ENCODE data around the gene VAV2.
"Not testable (repeated sequence)": the region's sequence is repeated elsewhere in the genome, so short reads cannot be mapped to it uniquely, and the experiment has no call there.

VAV2 gene

DNA sequence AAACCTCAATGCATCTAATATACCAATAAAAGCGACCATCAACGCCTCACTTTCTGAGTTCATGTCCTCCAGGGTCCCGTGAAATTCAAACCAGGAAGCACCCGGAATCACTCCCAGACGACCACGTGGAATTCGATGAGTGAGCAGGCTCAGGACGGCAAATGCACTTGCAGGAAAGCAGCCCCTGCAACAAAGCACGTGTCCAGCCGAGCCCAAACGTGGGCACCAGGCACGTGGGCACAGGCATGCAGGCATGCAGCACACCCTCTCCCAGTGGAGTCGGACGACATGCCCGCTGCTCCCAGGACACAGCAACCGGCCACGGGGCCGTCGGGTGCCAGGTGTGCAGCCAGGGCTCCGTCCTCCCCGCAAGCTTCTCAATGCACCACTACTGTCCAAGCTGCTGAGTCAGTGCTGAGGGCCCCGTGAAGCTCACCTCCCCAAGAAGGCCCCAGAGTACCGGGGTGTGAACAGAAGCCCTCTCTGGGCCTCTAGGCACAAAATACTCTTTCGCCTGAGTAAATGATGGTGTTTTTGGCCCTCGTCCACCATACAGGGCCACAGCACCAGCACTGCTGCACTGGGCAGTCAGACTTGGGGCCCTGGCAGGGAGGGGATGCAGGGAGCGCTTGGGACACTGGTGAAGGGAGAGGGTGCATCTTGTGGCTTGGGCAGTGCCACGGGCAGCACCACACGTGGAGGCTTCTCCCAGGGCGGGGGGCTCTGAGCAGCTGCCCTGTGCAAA, 87.6 kb downstream of the VAV2 start:
- Mint-ChIP-seq H3K27me3 (no peaks in the 10 kb centered on the region), H3K9me3 (no peaks in the 10 kb centered on the region), H3K4me1 (ENCODE audit: low read depth) (peaks cover 25% of the 10 kb centered on the region), H3K27ac (no peak overlapping the region), H3K36me3 (ENCODE audit: low read depth) (no peaks in the 10 kb centered on the region), H3K4me3 (no peak overlapping the region)
- intact Hi-C loops (cut with micrococcal nuclease): no loop called here

DNA sequence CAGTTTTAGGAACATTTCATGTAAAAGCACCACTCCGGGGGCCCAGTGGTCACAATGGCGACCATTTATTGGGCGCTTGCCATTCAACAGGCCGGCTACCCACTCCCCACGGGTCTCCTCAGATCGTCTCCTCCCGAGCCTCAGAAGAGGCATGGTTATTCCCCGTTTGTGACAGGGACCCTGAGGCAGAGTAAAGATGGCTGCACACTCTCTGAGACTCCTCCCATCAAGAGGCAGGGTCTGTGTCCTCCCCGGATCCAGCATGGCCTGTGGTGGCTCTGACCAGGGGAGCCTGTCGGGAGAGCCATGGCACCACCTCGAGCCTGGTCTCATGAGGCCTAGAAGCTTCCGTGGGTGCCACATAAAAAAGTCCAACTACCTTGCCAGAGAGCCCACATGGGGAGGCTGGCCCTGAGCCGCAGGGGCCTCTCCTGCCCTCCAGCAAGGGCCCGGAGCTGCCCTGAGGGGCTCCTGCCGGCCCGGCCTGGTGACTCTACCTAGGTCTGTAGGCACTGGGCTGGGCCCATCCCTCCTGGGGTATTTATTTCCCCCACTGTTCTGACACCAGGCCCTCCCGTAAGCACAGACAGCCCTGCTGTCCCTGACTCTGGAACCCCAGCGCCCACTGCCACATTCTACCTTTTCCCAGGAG, 90.8 kb downstream of the VAV2 start:
- Mint-ChIP-seq H3K9me3 (no peaks in the 10 kb centered on the region), H3K27ac (no peak overlapping the region)

DNA sequence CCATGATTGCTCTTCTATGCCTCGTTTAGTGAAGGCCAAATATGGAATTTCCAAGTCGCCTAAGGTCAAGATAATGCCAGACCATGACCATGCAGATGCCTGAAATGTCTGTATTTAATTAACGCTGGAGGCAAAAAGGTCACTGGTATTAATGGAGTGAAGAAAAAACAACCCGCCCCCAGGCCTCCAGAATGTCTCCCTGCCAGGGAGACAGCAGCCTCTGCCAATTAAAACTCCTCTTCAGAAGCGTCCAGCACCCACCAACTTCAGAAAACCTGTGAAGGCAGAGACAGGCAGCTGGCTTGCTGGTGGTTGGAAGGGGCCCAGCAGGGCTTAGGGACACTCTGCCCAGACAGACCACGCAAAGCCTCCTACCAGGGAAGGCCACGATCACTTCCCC, 94.4 kb downstream of the VAV2 start:
- no peaks in the 10 kb centered on the region for H3K27me3 Mint-ChIP-seq
- H3K36me3 Mint-ChIP-seq (ENCODE audit: low read depth): peaks cover 38% of the 10 kb centered on the region
- no peak overlapping the region for H3K4me3 Mint-ChIP-seq
- no peaks in the 10 kb centered on the region for H3K9me3 Mint-ChIP-seq
- intact Hi-C loops (cut with micrococcal nuclease): no loop called here
- peaks cover 6% of the 10 kb centered on the region for H3K4me1 Mint-ChIP-seq (ENCODE audit: low read depth)
- no peak overlapping the region for H3K27ac Mint-ChIP-seq

More for the DNA sequence above, 90.8 kb downstream of the VAV2 start:
- peaks cover 14% of the 10 kb centered on the region for H3K4me1 Mint-ChIP-seq (ENCODE audit: low read depth)
- intact Hi-C loops (cut with micrococcal nuclease): no loop called here
- peaks cover 10% of the 10 kb centered on the region for H3K36me3 Mint-ChIP-seq (ENCODE audit: low read depth)
- no peaks in the 10 kb centered on the region for H3K27me3 Mint-ChIP-seq
- no peak overlapping the region for H3K4me3 Mint-ChIP-seq

DNA sequence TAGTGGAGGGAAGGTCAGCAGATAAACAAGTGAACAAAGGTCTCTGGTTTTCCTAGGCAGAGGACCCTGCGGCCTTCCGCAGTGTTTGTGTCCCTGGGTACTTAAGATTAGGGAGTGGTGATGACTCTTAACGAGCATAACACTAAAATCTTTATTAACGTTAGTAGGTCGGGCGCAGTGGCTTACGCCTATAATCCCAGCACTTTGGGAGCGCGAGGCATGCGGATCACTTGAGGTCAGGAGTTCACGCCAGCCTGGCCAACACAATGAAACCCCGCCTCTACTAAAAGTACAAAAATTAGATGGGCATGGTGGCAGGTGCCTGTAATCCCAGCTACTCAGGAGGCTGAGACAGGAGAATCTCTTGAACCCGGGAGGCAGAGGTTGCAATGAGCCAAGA, 96.1 kb downstream of the VAV2 start:
- intact Hi-C loops (cut with micrococcal nuclease); H3K4me3 Mint-ChIP-seq; H3K4me1 Mint-ChIP-seq (ENCODE audit: low read depth); H3K27me3 Mint-ChIP-seq; H3K9me3 Mint-ChIP-seq; H3K27ac Mint-ChIP-seq: not testable (repeated sequence)
- peaks cover 38% of the 10 kb centered on the region for H3K36me3 Mint-ChIP-seq (ENCODE audit: low read depth)

DNA sequence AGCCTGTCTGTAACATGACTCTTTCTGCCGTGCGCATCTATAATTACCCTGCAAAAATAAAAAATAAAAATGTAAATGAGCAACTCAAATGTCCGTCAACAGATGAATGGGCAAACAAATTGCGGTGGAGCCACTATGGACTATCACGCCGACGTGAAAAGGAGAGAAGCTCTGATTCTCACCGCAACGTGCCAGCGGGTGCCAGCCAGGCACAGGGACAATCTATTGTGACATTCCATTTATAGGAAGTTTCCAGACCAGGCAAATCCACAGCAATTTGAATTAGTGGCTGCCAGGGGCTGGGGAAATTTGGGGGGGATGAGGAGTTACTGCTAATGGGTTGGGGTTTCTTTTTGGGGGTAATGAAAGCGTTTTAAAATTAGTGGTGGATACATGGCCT, 96.8 kb downstream of the VAV2 start:
- no peaks in the 10 kb centered on the region for H3K4me1 Mint-ChIP-seq (ENCODE audit: low read depth)
- no peaks in the 10 kb centered on the region for H3K9me3 Mint-ChIP-seq
- H3K4me3 Mint-ChIP-seq: no peak overlapping the region
- H3K27me3 Mint-ChIP-seq: no peaks in the 10 kb centered on the region
- H3K27ac Mint-ChIP-seq: no peak overlapping the region
- peaks cover 38% of the 10 kb centered on the region for H3K36me3 Mint-ChIP-seq (ENCODE audit: low read depth)
- intact Hi-C loops (cut with micrococcal nuclease): no loop called here

DNA sequence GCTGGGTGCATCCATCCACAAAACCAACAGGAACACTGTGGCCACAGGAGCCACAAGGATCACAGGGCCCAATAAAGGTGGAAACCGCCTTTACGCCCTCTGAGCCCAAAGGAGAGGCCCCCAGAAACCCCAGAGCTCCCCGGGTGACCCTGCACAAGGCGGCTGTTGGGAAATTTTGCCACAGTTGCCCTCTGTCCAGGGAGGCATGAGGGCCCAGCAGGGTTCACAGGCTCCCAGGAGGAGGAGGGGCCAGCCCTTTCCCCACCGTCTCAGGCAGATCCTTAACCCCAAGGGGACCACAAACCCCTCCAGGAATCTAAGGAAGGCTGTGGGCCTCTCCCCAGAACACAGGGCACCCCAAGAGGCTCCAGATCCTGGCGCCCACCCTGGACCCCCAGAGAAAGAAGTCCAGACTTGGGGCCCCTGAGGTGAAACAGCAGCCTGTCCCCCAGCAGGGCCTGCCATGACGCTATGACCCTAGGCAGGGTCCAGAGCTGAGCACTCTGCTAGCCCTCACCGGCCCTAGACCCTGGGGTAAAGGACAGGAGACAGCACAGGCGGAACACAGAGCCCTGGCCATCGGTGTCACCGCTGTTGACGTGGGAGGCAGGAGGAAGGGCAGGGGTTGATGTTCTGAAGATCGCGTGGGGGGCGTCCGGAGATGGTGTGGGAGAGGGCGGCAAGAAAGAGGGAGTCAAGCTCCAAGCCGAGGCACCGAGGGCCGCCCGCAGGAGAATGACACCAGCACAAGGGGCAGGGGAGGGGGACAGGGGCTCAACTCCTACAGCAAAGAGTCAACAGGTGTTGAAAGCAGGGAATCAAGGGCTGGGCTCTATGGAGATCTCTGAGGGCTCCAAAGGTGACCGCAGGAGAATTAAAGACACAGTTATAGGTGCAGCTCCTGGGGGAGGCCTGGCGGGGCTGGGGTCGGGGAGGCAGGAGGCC, 97.5 kb downstream of the VAV2 start:
- intact Hi-C loops (cut with micrococcal nuclease): no loop called here
- no peak overlapping the region for H3K27ac Mint-ChIP-seq
- peaks cover 38% of the 10 kb centered on the region for H3K36me3 Mint-ChIP-seq (ENCODE audit: low read depth)
- no peak overlapping the region for H3K4me3 Mint-ChIP-seq
- H3K27me3 Mint-ChIP-seq: no peaks in the 10 kb centered on the region
- H3K9me3 Mint-ChIP-seq: no peaks in the 10 kb centered on the region
- no peaks in the 10 kb centered on the region for H3K4me1 Mint-ChIP-seq (ENCODE audit: low read depth)

DNA sequence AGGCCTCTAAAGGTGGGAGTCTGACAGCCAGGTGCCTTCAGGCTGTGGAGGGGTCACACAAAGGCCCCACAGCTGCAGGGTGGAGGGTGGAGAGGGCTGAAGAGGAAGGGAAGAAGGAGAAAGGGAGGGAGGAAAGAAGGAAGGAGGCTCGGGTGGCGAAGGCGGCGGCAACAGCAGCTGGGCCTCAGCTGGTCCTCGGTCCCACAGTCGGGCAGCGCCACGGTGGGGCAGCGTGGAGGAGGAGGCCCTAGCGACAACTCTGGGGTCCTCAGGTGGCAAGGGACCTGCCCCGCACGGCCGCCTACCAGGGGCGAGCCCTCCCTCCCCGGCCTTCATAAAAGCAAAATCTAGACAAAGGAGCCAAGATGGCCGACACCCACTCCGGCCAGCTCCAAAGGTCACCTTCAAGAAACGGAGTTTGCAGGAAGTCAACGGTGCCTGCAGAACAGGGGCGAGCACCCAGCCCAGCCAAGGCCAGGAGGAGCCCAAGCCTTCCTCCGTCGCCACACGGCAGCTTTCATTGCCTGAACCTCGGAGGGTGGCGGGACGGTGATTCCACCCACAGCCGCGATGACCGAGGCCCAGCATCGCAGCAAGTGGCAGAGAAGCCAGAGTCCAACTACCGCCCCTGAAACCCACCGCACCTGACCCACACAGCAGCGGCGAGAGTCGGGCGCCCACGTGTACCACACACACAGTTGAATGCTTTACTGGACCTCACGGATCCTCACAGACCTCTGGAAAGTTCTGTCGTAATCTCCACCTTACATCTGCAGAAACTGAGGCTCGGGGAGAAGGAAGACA, 98.7 kb downstream of the VAV2 start:
- H3K27me3 Mint-ChIP-seq: no peaks in the 10 kb centered on the region
- no peaks in the 10 kb centered on the region for H3K9me3 Mint-ChIP-seq
- no peak overlapping the region for H3K4me3 Mint-ChIP-seq
- intact Hi-C loops (cut with micrococcal nuclease): no loop called here
- no peaks in the 10 kb centered on the region for H3K4me1 Mint-ChIP-seq (ENCODE audit: low read depth)
- peaks cover 47% of the 10 kb centered on the region for H3K36me3 Mint-ChIP-seq (ENCODE audit: low read depth)
- H3K27ac Mint-ChIP-seq: peak overlapping the region; percentile 24

DNA sequence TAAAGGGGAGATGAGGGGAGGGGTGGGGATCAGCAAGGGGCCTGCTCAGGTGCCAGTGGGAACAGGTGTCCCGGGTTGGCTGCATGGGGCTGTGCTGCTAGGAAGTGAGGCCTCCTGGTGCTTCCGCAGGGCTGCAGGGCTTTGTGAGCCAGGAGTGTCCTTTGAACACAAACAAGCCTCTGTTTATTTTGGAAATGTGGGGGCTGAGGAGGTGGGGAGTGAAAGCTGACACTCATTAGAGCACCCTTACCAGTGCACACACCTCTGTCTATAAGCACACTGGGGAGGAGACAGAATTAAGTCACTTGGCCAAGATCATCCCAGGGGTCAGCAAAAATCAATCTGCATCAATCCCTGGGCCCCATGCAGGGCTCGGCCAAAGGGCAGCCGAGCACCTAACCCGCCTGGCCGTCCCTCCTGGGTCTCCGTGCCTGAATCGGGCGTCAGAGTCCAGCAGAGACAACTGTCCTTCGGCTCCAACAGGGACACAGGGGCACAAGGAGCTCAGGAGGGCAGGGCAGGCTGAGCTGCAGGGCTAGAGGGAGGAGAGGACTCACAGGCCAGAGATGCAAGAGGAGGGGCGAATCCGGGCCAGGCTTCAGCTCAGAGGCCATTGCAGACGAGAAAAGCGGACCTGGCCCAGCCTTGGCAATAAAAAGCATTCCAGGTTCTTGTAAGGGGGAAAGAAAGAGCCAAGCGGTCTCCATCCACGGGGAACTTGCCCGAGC, 99.8 kb downstream of the VAV2 start:
- intact Hi-C loops (cut with micrococcal nuclease): no loop called here
- Mint-ChIP-seq H3K9me3 (no peaks in the 10 kb centered on the region), H3K4me1 (ENCODE audit: low read depth) (no peaks in the 10 kb centered on the region), H3K4me3 (no peak overlapping the region), H3K27ac (no peak overlapping the region), H3K36me3 (ENCODE audit: low read depth) (peaks cover 49% of the 10 kb centered on the region), H3K27me3 (no peaks in the 10 kb centered on the region)

DNA sequence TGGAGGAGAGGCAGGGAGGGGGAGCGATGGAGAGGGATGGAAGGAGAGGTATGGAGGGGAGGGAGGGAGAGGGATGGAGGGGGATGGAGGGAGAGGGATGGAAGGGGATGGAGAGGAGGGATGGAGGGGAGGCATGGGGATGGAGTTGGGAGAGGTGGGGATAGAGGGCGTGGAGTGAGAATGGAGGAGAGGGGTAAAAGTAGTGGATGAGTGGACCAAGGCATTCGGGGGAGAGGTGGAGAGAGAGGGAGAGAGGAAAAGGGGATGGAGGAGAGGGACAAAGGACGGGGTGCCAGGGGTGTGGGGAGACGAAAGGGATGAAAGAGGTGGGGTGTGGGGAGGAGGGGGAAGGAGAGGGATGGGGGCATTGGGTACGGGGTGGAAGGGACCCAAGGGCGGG, 100.4 kb downstream of the VAV2 start:
- H3K4me1 Mint-ChIP-seq (ENCODE audit: low read depth): no peaks in the 10 kb centered on the region
- intact Hi-C loops (cut with micrococcal nuclease): no loop called here
- peaks cover 44% of the 10 kb centered on the region for H3K36me3 Mint-ChIP-seq (ENCODE audit: low read depth)
- H3K27me3 Mint-ChIP-seq: no peaks in the 10 kb centered on the region
- H3K9me3 Mint-ChIP-seq: no peaks in the 10 kb centered on the region
- no peak overlapping the region for H3K27ac Mint-ChIP-seq
- no peak overlapping the region for H3K4me3 Mint-ChIP-seq

DNA sequence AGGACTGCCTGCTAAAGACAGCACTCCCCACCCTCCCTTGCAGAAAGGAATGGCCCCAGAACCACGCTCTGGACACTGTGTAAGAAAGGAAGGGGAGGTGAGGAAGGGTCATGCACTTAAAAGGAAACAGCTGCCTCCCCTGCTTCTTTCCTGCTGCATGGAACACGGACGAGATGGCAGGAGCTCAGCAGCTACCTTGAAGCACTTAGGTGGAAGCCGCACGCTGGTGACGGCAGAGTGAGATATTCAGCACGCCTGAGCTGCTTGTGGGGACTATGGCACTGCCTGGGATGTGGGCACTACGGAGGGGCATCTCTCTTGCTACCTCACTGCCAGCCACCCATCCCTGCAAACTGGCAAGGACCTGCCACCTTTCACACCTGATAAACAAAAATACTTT, 101.5 kb downstream of the VAV2 start:
- Mint-ChIP-seq H3K27ac (no peak overlapping the region), H3K27me3 (no peaks in the 10 kb centered on the region), H3K4me3 (no peak overlapping the region), H3K9me3 (no peaks in the 10 kb centered on the region), H3K36me3 (ENCODE audit: low read depth) (peaks cover 43% of the 10 kb centered on the region), H3K4me1 (ENCODE audit: low read depth) (no peaks in the 10 kb centered on the region)
- intact Hi-C loops (cut with micrococcal nuclease): no loop called here

DNA sequence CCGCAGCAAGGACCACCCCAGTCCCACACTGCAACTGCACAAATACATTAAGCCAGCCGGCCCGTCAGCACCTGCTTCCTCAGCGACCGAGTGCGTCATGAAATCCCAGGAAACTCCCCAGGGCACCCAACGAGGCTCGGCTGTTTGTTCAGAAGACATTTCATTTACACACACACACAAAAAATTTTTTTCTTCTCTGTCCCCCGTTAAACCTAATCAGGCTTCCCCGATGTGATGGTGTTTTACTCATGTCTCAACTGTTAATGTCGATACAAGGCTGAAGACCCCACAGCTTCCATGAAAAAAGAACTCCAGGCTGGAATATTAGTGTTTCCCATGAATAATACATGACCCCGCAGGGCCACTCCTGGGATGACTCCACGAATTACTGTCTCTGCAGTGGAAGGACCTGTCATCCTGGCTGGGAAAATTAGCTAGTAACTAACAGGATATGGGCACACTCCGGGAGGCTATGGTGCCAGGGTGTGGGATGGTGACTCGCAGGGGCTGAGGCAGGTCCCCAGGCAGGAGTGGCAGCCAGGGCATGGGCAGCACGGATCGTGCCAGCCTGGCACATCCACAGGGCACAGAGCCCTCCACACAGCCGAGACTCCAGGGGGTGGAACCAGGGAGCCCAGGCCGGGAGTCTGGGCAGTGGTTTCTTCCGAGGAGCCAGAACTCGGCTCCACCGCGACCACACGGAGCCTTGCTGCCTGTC, 102.4 kb downstream of the VAV2 start:
- Mint-ChIP-seq H3K4me3 (no peak overlapping the region), H3K27ac (no peak overlapping the region), H3K36me3 (ENCODE audit: low read depth) (peaks cover 35% of the 10 kb centered on the region), H3K9me3 (no peaks in the 10 kb centered on the region), H3K4me1 (ENCODE audit: low read depth) (no peaks in the 10 kb centered on the region), H3K27me3 (no peaks in the 10 kb centered on the region)
- intact Hi-C loops (cut with micrococcal nuclease): no loop called here

DNA sequence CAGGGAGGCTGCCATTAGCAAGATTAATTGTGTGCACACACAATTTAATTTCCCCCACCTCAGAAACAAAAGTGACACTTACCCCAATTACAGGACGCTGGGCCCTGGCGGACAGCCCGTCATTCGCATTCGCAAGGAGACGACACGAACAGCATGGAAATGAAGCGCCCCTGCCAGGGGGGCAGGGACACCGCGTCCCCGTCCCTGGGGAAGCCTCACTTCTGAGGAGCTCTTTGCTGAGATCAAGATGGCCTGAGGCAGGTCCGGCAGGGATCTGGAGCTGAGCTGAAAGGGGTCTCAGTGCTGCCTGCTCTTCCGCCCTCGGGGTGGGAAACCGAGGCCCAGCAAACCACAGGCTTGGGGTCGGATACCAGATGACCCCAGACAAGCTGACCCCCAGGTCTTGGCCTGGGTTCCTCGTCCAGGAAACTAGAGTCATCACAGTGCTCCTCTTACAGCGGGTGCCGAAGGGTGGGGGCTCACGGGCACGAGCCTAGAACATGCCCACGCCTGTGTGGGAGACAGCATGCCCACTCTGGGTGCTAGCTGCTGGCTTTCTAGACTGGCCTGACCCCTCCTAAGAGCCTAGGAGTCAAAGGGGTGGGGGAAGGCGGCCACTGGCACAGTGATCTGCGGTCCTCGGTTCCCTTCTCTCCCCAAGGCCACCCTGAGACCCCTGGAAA, 103.2 kb downstream of the VAV2 start:
- no peaks in the 10 kb centered on the region for H3K27me3 Mint-ChIP-seq
- no peak overlapping the region for H3K4me3 Mint-ChIP-seq
- no peaks in the 10 kb centered on the region for H3K9me3 Mint-ChIP-seq
- peaks cover 28% of the 10 kb centered on the region for H3K36me3 Mint-ChIP-seq (ENCODE audit: low read depth)
- no peaks in the 10 kb centered on the region for H3K4me1 Mint-ChIP-seq (ENCODE audit: low read depth)
- no peak overlapping the region for H3K27ac Mint-ChIP-seq
- intact Hi-C loops (cut with micrococcal nuclease): no loop called here

Measured in dendritic cell treated with granulocyte-macrophage colony-stimulating factor and Interleukin-4, amounts not matched to agents 40 ng/mL and 50 ng/mL, for 4 days (primary cell).